Neural cell (in vitro differentiated cells): Measurements from ENCODE around the gene NECTIN4.

ENCODE experiments used
- EP300 ChIP-seq: fragments of 450-650 bp; conservative IDR thresholded peaks from 2 replicates; pipeline ENCODE4 v1.6.1; 2014; ENCODE audit warnings: antibody characterized with exemption, mild to moderate bottlenecking, moderate library complexity; ENCODE audit not compliant: poor library complexity, severe bottlenecking
- EZH2 ChIP-seq: fragments of 200-600, 300-800 bp; shearing (Covaris generic), sonication (generic); IDR thresholded peaks from 2 replicates; pipeline ENCODE4 v1.6.1; 2014; ENCODE audit warnings: antibody characterized with exemption, low read length, borderline replicate concordance, mild to moderate bottlenecking; ENCODE audit not compliant: insufficient read depth, poor library complexity, severe bottlenecking
- MXI1 ChIP-seq: fragments of 450-650 bp; conservative IDR thresholded peaks from 2 replicates; pipeline ENCODE4 v1.6.1; 2014; ENCODE audit warnings: antibody characterized with exemption, mild to moderate bottlenecking; ENCODE audit not compliant: poor library complexity, severe bottlenecking
- POLR2AphosphoS5 ChIP-seq: IDR thresholded peaks from 2 replicates; pipeline ENCODE4 v1.6.1; 2012
- RAD21 ChIP-seq: fragments of 450-650 bp; conservative IDR thresholded peaks from 2 replicates; pipeline ENCODE4 v1.6.1; 2014; ENCODE audit warnings: antibody characterized with exemption, mild to moderate bottlenecking, moderate library complexity
- SMC3 ChIP-seq: fragments of 450-650 bp; conservative IDR thresholded peaks from 2 replicates; pipeline ENCODE4 v1.6.1; 2014; ENCODE audit warnings: antibody characterized with exemption, mild to moderate bottlenecking, moderate library complexity; ENCODE audit not compliant: poor library complexity
- TAF1 ChIP-seq: IDR thresholded peaks from 2 replicates; pipeline ENCODE4 v1.6.1; 2012; ENCODE audit warnings: low read depth
- TF ChIP-seq, protein P1 (sequence below): IDR thresholded peaks from 2 replicates; pipeline ENCODE4 v1.6.1; 2012; ENCODE audit warnings: borderline replicate concordance
- TF ChIP-seq, protein P2 (sequence below): fragments of 450-650 bp; IDR thresholded peaks from 2 replicates; pipeline ENCODE4 v1.5.1; 2014; ENCODE audit warnings: antibody characterized with exemption, mild to moderate bottlenecking, moderate library complexity; ENCODE audit not compliant: poor library complexity, severe bottlenecking

DNA sequence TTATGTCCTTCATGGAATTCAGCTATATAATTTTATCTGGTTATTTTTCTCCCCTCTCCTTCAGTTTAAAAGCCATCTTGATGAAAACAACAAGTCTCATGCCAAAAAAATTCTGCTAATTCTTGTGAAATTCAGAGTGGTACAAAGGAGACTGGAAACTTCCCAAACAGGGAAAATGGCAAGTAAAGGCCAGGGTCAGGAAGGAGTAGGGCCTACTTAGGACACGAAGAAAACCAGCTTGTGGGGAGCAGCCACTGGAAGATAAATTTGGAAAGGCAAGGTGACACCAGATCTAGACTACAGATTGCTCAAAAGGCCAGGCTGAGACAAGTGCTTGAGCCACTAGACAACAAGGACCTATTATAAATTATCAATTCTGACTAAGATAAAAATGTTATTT, 56.9 kb downstream of the NECTIN4 start:
- TF ChIP-seq POLR2AphosphoS5 (no peak), MXI1 (no peak), EZH2 (no peak), SMC3 (no peak), EP300 (no peak), TAF1 (no peak), RAD21 (no peak)
- TF ChIP-seq, protein P1, sequence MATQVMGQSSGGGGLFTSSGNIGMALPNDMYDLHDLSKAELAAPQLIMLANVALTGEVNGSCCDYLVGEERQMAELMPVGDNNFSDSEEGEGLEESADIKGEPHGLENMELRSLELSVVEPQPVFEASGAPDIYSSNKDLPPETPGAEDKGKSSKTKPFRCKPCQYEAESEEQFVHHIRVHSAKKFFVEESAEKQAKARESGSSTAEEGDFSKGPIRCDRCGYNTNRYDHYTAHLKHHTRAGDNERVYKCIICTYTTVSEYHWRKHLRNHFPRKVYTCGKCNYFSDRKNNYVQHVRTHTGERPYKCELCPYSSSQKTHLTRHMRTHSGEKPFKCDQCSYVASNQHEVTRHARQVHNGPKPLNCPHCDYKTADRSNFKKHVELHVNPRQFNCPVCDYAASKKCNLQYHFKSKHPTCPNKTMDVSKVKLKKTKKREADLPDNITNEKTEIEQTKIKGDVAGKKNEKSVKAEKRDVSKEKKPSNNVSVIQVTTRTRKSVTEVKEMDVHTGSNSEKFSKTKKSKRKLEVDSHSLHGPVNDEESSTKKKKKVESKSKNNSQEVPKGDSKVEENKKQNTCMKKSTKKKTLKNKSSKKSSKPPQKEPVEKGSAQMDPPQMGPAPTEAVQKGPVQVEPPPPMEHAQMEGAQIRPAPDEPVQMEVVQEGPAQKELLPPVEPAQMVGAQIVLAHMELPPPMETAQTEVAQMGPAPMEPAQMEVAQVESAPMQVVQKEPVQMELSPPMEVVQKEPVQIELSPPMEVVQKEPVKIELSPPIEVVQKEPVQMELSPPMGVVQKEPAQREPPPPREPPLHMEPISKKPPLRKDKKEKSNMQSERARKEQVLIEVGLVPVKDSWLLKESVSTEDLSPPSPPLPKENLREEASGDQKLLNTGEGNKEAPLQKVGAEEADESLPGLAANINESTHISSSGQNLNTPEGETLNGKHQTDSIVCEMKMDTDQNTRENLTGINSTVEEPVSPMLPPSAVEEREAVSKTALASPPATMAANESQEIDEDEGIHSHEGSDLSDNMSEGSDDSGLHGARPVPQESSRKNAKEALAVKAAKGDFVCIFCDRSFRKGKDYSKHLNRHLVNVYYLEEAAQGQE: no peak
- TF ChIP-seq, protein P2, sequence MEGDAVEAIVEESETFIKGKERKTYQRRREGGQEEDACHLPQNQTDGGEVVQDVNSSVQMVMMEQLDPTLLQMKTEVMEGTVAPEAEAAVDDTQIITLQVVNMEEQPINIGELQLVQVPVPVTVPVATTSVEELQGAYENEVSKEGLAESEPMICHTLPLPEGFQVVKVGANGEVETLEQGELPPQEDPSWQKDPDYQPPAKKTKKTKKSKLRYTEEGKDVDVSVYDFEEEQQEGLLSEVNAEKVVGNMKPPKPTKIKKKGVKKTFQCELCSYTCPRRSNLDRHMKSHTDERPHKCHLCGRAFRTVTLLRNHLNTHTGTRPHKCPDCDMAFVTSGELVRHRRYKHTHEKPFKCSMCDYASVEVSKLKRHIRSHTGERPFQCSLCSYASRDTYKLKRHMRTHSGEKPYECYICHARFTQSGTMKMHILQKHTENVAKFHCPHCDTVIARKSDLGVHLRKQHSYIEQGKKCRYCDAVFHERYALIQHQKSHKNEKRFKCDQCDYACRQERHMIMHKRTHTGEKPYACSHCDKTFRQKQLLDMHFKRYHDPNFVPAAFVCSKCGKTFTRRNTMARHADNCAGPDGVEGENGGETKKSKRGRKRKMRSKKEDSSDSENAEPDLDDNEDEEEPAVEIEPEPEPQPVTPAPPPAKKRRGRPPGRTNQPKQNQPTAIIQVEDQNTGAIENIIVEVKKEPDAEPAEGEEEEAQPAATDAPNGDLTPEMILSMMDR: no peak
